Measurements from ENCODE around the gene CEP164.

CEP164 gene

DNA sequence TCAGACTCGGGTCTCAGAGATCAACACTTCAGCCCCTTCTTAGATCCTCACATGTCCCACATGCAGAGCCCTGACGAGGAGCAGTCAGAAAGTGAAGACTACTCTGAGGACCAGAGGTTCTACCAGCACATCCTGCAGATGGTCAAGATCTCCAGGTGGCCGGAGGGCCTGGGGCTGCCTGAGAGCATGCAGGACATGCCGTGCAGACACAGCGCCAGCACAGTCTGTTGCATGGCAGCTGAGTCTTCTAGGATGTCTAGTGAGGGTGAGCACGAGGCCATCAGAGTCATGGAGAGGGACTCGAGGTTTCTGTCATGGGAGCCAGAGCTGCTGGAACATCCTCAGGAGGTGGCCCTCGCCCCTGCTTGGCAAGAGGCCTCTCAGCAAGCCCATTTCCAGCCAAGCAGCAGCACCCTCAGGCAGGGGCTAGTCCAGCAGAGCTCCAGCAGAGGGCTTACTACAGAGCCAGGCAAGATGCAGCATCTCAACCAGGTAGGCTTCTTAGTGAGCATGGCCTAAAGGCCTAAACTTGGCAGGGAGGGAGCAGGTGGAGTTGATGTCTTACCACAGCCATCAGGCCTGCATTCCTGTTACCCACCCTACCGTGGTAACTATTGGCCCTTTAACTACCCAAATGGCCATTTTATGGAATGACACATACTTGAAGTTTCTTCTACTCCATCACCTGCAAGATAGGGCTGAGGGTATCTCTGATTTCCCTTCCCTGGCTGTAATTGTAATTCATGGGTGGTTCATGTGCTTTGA lies 28.7 kb downstream of the CEP164 start:
- DNase-seq (ENCODE audit: low read depth in 2 of 2), result no peak

- no peak for DNase-seq (ENCODE audit: low read depth in 2 of 2)
Observed at GRCh38 chr11:117361432-117361831, 33.8 kb downstream of the CEP164 start.

DNA sequence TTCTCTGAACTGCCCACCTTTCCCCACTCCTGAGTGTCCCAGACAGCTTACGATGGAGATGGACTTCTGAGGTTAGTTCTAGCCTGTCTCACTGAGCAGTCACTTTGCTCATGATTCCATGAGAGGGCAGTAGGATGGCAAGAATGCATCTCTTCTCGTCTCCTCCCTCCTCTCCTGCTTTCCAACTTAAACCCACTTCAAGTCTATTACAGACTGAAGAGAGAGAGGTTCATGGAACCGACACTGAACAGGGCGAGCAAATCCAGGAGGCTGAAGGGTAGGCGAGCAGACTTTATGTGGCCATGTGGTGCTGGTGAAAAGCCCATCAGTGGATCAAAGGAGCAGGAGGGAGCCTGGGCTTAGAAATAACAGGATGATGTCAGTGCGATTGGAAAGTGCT lies 38.6 kb downstream of the CEP164 start:
- DNase-seq (ENCODE audit: low read depth in 2 of 2), result no peak

DNA sequence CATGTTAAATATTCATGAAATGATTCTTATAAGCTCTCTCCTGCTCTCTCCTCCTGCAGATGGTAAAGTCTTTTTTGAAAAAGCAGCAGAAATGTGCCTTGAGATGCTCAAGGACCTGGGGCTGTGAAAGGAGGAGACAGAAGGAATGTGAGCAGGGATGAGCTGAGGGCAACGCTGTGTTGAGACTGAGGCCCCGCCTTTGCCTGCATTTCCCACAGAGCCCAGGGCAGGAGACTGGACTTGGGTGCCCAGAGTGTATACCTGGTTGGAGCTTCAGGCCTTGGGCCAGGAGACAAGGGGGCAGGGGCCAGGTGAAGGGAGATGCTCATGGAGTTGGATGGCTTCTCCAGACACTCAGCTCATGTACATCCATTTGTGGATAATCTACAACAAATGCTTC lies 39.2 kb downstream of the CEP164 start:
- no peak for DNase-seq (ENCODE audit: low read depth in 2 of 2)

DNA sequence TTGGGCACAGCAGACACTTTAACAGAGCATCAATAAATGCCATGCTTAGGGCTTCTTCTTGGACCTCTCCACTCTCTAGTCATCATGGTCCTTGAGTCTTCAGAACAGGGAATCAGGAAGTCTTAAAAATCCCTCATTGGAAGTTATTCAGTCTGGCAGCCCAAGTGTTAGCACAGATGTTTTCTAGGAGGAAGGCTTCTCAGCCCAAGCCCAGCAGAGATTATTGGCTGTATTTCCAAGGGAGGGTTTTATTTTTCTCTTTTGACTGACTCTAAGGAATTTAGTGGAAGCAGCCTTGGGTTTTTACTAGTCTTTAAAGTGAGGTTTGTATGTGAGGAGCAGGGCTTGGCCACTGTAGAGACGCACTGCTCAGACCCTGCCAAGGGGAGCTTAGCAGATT lies 41.9 kb downstream of the CEP164 start:
- no peak for DNase-seq (ENCODE audit: low read depth in 2 of 2)

GRCh38 chr11:117371453-117371852 lies 43.8 kb downstream of the CEP164 start:
- no peak for DNase-seq (ENCODE audit: low read depth in 2 of 2)

GRCh38 chr11:117374316-117375055 lies 46.8 kb downstream of the CEP164 start:
- no peak for DNase-seq (ENCODE audit: low read depth in 2 of 2)

GRCh38 chr11:117375960-117376359 lies 48.3 kb downstream of the CEP164 start:
- no peak for DNase-seq (ENCODE audit: low read depth in 2 of 2)

DNA sequence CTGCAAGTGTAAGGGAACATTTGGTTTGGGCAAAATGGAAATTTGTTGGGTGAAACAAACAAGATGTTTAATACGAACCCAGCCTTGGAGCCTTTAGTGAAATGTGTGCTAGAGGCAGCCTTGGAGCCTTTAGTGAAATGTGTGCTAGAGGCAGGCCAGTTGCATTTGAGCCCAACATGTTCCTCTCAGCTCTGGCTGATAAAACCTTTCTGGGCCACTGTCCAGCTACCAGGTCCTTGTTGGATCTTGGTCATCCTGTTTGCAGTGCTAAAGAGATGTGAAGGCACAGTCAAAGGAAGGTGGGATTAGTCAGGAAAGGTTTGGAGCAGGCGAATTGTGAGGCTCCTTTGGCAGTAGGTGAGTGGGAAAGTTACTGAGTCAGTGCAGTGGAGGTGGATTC lies 48.9 kb downstream of the CEP164 start:
- no peak for DNase-seq (ENCODE audit: low read depth in 2 of 2)

DNA sequence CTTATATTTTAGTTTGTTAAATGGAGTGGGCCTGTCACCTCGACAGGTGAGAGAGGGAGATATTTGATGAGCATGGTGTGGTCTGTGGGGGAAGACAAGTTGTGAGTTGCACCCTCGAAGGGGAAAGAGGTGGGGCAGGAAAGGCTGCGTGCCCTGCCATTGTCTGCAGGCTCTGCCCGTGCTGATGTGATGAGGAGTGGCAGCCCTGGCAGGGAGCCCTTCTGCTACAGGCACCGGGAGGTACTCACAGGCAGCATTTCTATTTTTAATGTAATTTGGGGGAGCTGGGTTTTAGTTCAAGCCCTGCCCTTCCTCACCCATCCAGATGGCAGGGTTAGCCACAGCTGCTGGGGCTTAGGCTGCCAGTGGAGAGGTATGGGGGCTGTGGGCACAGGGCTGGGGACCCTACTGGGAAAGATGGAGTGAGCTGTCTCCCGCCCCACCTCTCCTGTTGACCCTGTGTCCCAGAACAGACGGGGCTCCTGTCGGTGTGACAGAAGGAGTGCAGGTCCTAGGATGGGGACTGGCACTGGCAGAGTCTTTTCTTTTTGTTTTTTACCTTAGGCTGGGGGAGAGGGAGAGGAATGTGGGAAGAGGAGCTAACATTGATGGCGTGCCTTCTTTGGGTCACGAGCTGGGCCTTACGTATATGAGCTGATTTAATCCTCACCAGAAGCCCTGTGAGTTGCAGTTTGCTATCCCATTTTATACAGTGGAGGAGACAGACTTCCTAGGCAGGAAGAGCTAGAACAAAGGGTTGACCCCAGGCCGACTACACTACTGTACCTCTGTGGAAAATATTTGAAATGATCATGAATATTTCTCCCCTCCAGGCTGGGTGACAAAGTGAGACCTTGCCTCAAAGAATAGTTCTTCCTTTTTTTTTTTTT lies 51.6 kb downstream of the CEP164 start:
- DNase-seq (ENCODE audit: low read depth in 2 of 2), result no peak

DNA sequence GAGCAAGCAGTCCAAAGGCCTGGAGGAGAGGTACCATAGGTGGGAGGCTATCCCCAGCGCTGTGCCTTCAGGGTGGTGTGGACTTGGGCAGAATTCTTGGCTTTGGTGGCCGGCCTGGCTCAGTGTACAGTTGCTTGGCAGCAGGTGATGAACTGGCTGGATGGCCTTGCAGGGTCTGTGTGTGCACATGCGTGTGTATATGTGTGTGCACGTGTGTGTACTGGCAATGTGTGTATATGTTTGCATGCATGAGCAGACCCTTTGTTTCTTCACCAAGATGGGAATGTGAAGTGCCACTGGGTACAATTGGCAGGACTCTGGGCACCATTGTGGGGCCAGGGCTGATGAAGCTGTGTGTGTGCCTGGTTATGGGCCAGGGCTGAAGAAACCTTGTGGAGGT lies 53.0 kb downstream of the CEP164 start:
- no peak for DNase-seq (ENCODE audit: low read depth in 2 of 2)

DNA sequence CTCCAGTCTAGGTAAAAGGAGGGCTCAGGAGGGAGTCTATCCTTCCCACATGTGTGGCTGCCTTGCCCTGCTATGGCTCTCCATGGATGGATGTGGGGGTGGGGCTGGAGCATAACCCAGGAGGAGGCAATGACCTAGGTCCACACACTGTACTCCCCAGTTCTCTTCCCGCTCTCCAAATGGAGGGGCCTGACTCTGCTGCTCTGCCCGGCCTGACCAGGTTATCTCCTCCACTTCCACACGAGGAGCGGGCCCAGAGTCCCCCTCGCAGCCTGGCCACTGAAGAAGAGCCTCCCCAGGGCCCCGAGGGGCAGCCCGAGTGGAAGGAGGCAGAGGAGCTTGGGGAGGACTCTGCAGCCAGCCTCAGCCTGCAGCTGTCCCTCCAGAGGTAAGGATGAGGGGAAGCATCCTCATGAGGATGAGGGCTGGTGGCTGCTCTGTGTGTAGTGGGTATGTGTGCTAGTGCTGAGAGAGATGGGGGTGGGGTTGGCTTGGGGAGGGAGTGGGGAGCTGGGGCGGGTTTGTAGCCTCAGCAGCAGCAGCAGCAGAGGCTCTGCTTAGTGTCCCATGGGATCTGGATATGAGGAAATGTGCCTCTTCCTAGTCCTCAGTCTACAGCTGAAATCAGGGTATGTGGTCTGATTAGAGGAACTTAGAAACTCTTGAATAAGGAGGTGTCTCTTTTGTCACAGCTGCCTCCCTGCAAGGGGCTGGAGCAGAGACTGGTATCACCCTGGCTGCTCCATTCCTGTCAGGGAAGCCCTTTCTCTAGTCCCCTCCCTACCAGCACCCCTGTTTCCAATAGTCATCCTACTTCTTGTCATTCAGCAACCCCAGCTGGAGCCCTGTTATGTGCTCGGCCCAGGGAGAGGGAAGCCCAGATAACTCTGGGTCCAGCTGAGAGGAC lies 54.1 kb downstream of the CEP164 start:
- no peak for DNase-seq (ENCODE audit: low read depth in 2 of 2)

DNA sequence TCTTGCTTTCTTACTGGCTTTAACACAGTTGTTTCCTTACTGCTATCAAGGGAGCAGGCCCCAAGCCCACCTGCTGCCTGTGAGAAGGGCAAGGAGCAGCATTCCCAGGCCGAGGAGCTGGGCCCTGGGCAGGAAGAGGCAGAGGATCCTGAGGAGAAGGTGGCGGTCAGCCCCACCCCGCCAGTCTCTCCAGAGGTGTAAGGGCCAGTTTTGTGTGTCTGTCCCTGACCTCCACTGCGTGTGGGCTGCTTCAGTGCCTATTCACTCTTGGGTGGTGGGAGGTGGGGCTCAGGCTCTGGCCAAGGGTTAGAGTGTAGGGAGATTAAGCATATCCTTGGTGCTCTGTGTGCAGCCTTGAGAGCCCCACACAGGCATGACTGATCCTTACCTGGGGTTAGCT lies 55.1 kb downstream of the CEP164 start:
- no peak for DNase-seq (ENCODE audit: low read depth in 2 of 2)

DNA sequence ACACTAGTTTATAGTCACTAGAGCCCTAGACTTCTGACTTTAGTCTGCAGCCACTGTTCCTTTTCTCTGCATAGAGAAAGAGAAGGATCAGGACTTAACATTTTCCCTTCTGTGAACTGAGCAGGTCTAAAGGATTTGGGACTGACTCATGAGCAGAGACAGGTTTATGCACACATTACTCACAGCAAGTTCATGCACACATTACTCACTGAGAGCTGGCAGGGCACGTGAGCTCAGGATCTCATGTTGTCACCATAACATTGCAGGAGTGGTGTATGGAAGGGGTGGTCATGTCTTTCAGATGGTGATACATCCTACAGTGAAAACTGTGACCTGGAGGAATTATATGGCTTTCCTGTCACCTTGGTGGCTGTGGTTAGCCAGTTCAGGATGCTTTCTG lies 56.4 kb downstream of the CEP164 start:
- DNase-seq (ENCODE audit: low read depth in 2 of 2), result no peak

GRCh38 chr11:117385471-117385870 lies 57.8 kb downstream of the CEP164 start:
- no peak for DNase-seq (ENCODE audit: low read depth in 2 of 2)

GRCh38 chr11:117385906-117386305 lies 58.3 kb downstream of the CEP164 start:
- no peak for DNase-seq (ENCODE audit: low read depth in 2 of 2)

GRCh38 chr11:117387992-117388755 lies 60.5 kb downstream of the CEP164 start:
- no peak for DNase-seq (ENCODE audit: low read depth in 2 of 2)

GRCh38 chr11:117390743-117391142 lies 63.1 kb downstream of the CEP164 start:
- no peak for DNase-seq (ENCODE audit: low read depth in 2 of 2)

- no peak for DNase-seq (ENCODE audit: low read depth in 2 of 2)
Observed at GRCh38 chr11:117391181-117391580, 63.5 kb downstream of the CEP164 start.

- DNase-seq (ENCODE audit: low read depth in 2 of 2), result no peak
Observed at GRCh38 chr11:117392001-117392690, 64.5 kb downstream of the CEP164 start.
